ENCODE results near the gene KCNAB1.

Gene KCNAB1

DNA sequence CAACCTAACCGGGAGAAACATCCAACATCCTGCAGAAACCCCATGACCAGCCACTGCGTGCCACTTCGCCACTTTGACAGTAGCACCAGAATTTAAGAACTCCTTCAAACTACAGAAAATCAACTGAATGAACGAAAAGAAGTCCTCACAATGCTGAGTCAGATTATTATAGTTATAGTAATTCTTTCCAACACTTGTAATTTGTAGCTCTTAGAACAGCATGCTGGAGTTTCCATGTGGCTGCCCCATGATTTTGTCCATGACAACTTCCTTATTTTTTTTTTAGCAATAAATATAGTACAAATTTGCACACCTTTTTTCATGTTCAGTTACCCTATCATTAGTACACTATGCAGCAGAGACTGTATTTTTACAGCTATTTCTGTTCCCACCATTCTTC, 460.7 kb downstream of the KCNAB1 start:
- ATAC-seq: no peak
- no peak for TF ChIP-seq ARNTL (CRISPR knock-in tag; IDR thresholded peaks at IDR 0.05; ENCODE audit: borderline replicate concordance, low read depth)

DNA sequence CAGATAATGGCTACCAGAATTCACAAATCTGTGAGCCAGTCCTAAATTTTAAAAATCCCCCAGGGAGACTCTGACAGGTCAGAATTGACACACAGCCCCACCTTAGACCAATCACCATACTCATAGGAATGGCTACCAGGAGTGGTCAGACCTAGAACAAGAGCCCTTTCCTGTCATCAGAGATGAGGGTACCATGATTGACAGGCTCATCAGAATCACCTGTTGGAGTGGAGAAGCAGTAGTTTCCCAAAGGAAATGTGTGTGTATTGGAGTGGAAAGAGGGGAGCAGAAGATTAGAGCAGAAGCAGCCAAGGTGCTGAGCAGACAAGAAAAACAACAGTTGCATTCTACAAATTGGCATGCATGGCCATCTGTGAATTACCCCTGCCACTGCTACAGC, 461.6 kb downstream of the KCNAB1 start:
- no peak for TF ChIP-seq TCF4 (CRISPR knock-in tag; IDR thresholded peaks at IDR 0.05; ENCODE audit: borderline replicate concordance)
- no peak for ATAC-seq

DNA sequence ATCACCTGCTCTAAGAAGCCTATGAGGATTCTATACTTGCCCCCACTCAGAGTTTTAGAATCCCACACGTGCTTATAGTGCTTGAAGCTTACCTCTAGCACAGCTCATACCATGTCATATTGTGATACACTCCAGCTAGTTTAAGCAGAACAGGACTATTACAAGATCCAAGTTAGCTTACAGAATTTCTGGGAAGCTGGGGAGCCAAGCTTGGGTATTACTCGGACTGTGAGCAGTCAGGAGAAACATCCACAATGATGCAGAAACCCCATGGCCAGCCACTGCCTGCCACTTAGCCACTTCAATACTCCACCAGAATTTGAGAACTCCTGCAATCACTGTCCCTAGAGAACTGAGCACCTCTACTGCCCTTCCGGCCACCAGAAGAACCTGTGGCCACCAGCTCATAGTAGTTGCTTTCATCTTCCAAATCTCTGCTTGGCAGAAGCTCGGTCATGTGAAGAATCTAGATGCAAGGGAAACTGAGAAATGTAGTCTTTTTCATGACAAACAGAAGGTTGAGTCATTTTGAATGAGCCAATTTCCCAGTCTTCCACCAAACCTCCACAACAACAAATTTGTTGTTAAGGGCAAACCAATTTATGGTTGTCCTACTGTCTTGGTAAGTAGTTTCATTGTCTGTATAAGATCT, 462.3 kb downstream of the KCNAB1 start:
- no peak for TF ChIP-seq GLIS3 (CRISPR knock-in tag; IDR thresholded peaks at IDR 0.05)
- TF ChIP-seq, protein P1, sequence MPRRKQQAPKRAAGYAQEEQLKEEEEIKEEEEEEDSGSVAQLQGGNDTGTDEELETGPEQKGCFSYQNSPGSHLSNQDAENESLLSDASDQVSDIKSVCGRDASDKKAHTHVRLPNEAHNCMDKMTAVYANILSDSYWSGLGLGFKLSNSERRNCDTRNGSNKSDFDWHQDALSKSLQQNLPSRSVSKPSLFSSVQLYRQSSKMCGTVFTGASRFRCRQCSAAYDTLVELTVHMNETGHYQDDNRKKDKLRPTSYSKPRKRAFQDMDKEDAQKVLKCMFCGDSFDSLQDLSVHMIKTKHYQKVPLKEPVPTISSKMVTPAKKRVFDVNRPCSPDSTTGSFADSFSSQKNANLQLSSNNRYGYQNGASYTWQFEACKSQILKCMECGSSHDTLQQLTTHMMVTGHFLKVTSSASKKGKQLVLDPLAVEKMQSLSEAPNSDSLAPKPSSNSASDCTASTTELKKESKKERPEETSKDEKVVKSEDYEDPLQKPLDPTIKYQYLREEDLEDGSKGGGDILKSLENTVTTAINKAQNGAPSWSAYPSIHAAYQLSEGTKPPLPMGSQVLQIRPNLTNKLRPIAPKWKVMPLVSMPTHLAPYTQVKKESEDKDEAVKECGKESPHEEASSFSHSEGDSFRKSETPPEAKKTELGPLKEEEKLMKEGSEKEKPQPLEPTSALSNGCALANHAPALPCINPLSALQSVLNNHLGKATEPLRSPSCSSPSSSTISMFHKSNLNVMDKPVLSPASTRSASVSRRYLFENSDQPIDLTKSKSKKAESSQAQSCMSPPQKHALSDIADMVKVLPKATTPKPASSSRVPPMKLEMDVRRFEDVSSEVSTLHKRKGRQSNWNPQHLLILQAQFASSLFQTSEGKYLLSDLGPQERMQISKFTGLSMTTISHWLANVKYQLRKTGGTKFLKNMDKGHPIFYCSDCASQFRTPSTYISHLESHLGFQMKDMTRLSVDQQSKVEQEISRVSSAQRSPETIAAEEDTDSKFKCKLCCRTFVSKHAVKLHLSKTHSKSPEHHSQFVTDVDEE (CRISPR knock-in tag; IDR thresholded peaks at IDR 0.05): no peak
- TF ChIP-seq, protein P2, sequence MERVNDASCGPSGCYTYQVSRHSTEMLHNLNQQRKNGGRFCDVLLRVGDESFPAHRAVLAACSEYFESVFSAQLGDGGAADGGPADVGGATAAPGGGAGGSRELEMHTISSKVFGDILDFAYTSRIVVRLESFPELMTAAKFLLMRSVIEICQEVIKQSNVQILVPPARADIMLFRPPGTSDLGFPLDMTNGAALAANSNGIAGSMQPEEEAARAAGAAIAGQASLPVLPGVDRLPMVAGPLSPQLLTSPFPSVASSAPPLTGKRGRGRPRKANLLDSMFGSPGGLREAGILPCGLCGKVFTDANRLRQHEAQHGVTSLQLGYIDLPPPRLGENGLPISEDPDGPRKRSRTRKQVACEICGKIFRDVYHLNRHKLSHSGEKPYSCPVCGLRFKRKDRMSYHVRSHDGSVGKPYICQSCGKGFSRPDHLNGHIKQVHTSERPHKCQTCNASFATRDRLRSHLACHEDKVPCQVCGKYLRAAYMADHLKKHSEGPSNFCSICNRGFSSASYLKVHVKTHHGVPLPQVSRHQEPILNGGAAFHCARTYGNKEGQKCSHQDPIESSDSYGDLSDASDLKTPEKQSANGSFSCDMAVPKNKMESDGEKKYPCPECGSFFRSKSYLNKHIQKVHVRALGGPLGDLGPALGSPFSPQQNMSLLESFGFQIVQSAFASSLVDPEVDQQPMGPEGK (CRISPR knock-in tag; IDR thresholded peaks at IDR 0.05; ENCODE audit: borderline replicate concordance): no peak
- TF ChIP-seq CREB5 (CRISPR knock-in tag; IDR thresholded peaks at IDR 0.05; ENCODE audit: low read depth): no peak
- no peak for TF ChIP-seq ZFP3 (CRISPR knock-in tag; IDR thresholded peaks at IDR 0.05)
- no peak for TF ChIP-seq ZNF8 (CRISPR knock-in tag; IDR thresholded peaks at IDR 0.05)
- no peak for TF ChIP-seq ISL1 (CRISPR knock-in tag; IDR thresholded peaks at IDR 0.05)
- no peak for TF ChIP-seq TOX (CRISPR knock-in tag; IDR thresholded peaks at IDR 0.05; ENCODE audit: borderline replicate concordance)
- no peak for TF ChIP-seq ZFP30 (CRISPR knock-in tag; IDR thresholded peaks at IDR 0.05)
- no peak for TF ChIP-seq ESRRG (CRISPR knock-in tag; IDR thresholded peaks at IDR 0.05)
- no peak for TF ChIP-seq OSR1 (CRISPR knock-in tag; IDR thresholded peaks at IDR 0.05)
- no peak for ATAC-seq

- ATAC-seq: no peak
These were observed 463.1 kb downstream of the KCNAB1 start for GRCh38 chr3:156583469-156583868.

More at GRCh38 chr3:156583469-156583868, 463.1 kb downstream of the KCNAB1 start:
- TF ChIP-seq BACH2 (CRISPR knock-in tag; IDR thresholded peaks at IDR 0.05; ENCODE audit: borderline replicate concordance) (no peak), TCF4 (CRISPR knock-in tag; IDR thresholded peaks at IDR 0.05; ENCODE audit: borderline replicate concordance) (no peak), RARB (CRISPR knock-in tag; IDR thresholded peaks at IDR 0.05) (no peak), SNAI2 (CRISPR knock-in tag; IDR thresholded peaks at IDR 0.05) (no peak), OSR1 (CRISPR knock-in tag; IDR thresholded peaks at IDR 0.05) (no peak), ZNF565 (CRISPR knock-in tag; conservative IDR thresholded peaks at IDR 0.05; ENCODE audit: low read depth) (no peak), CREB5 (CRISPR knock-in tag; IDR thresholded peaks at IDR 0.05; ENCODE audit: low read depth) (no peak), ISL1 (CRISPR knock-in tag; IDR thresholded peaks at IDR 0.05) (no peak), CSDC2 (CRISPR knock-in tag; IDR thresholded peaks at IDR 0.05) (no peak), PPARA (CRISPR knock-in tag; IDR thresholded peaks at IDR 0.05; ENCODE audit: borderline replicate concordance) (no peak), ZFP30 (CRISPR knock-in tag; IDR thresholded peaks at IDR 0.05) (no peak), ESRRG (CRISPR knock-in tag; IDR thresholded peaks at IDR 0.05) (no peak), ZFP3 (CRISPR knock-in tag; IDR thresholded peaks at IDR 0.05) (no peak), ZNF8 (CRISPR knock-in tag; IDR thresholded peaks at IDR 0.05) (no peak)
- TF ChIP-seq, protein P2 (CRISPR knock-in tag; IDR thresholded peaks at IDR 0.05; ENCODE audit: borderline replicate concordance): no peak
